GM19328 (cell line): ENCODE results near the gene ANXA2.

Experiments
- ATAC-seq: cut with Tn5 transposase; IDR thresholded peaks from one replicate; pipeline ENCODE4 v1.9.1; 2021; ENCODE audit warnings: mild to moderate bottlenecking, moderate library complexity; ENCODE audit not compliant: unreplicated experiment

The ANXA2 gene

GRCh38 chr15:60315878-60316277 lies 81.9 kb downstream of the ANXA2 start:
- no peak for ATAC-seq

GRCh38 chr15:60313906-60314305 lies 83.9 kb downstream of the ANXA2 start:
- ATAC-seq = no peak

- no peak for ATAC-seq
Observed at GRCh38 chr15:60307034-60307433, 90.8 kb downstream of the ANXA2 start.

- ATAC-seq = no peak
Observed at GRCh38 chr15:60301024-60301423, 96.8 kb downstream of the ANXA2 start.

GRCh38 chr15:60299452-60300047 lies 98.2 kb downstream of the ANXA2 start:
- ATAC-seq = no peak
